Activated T-helper 17 cell treated with anti-CD3 and anti-CD28 coated beads, Interleukin-2, amount 50 U/mL, for 72 hours (primary cell): ENCODE data around the gene SARS1. TPM values are rescaled to one million over a fixed set of nuclear protein-coding genes. Genes with fewer than 3 reads are reported as not detected.

Experiments used
- total RNA-seq, 2 donors: library from RNA; stranded (reverse); gene quantifications; one replicate each; pipeline ENCODE4 v1.2.3, GENCODE V29; 2022

SARS1 gene
- total RNA-seq, 2 donors from 2014 or later: 116 to 168 TPM

Other genes starting within 250 kb of the SARS1 start
- 10 to 100 TPM in 1 of 2 donors, 1 to 10 TPM in 1; 7.9 to 11.1 TPM for gene WDR47, start 171.8 kb upstream of the SARS1 start, total RNA-seq
- gene TAF13, start 137.9 kb upstream of the SARS1 start, total RNA-seq: 10 to 100 TPM; 18.3 to 27.4 TPM
- 10 to 100 TPM; 26.8 to 51.9 TPM for gene TMEM167B, start 123.2 kb upstream of the SARS1 start, total RNA-seq
- 10 to 100 TPM in 1 of 2 donors, 1 to 10 TPM in 1; 3.9 to 33.3 TPM for gene ELAPOR1, start 99.8 kb upstream of the SARS1 start, total RNA-seq
- gene CELSR2, start 35.6 kb downstream of the SARS1 start, total RNA-seq: 1 to 10 TPM in 1 of 2 donors, under 1 TPM in 1; 0.77 to 1.3 TPM
- gene PSRC1, start 69.2 kb downstream of the SARS1 start, total RNA-seq: 10 to 100 TPM; 17.5 to 20.3 TPM
- gene MYBPHL, start 93.1 kb downstream of the SARS1 start, total RNA-seq: not detected
- gene SORT1, start 184.0 kb downstream of the SARS1 start, total RNA-seq: under 1 TPM; 0.66 to 0.78 TPM
- gene PSMA5, start 212.5 kb downstream of the SARS1 start, total RNA-seq: 100 to 1,000 TPM; 106 to 198 TPM